NCI-H524 (cell line): ENCODE results near the gene TGFBR3.
"Not testable (repeated sequence)": the region's sequence is repeated elsewhere in the genome, so short reads cannot be mapped to it uniquely, and the experiment has no call there.

Source experiments
- DNase-seq, 2 experiments: peaks; one replicate each; lab custom pipeline; 2025; lab: John Stamatoyannopoulos, UW

TGFBR3 gene

GRCh38 chr1:91883470-91883869 lies 2.5 kb downstream of the TGFBR3 start:
- peak in 1 of 2 experiments; percentile 26 for DNase-seq

- no peak for DNase-seq
Measured at GRCh38 chr1:91881280-91881679, 4.7 kb downstream of the TGFBR3 start.

GRCh38 chr1:91879733-91880132 lies 6.2 kb downstream of the TGFBR3 start:
- peak in 1 of 2 experiments; percentile 2 for DNase-seq

- no peak for DNase-seq
Measured at GRCh38 chr1:91877574-91878208, 8.3 kb downstream of the TGFBR3 start.

GRCh38 chr1:91876781-91877573 lies 9.0 kb downstream of the TGFBR3 start:
- no peak for DNase-seq

GRCh38 chr1:91876040-91876470 lies 9.9 kb downstream of the TGFBR3 start:
- no peak for DNase-seq

- DNase-seq: no peak
Measured at GRCh38 chr1:91874167-91874566, 11.8 kb downstream of the TGFBR3 start.

GRCh38 chr1:91872559-91873081 lies 13.3 kb downstream of the TGFBR3 start:
- DNase-seq: no peak

GRCh38 chr1:91872000-91872399 lies 14.0 kb downstream of the TGFBR3 start:
- DNase-seq: peak in 1 of 2 experiments; percentile 69

- DNase-seq: no peak
Measured at GRCh38 chr1:91870322-91870721, 15.6 kb downstream of the TGFBR3 start.

GRCh38 chr1:91866425-91866824 lies 19.5 kb downstream of the TGFBR3 start:
- no peak for DNase-seq

- DNase-seq: peak; percentile 50 to 72
Measured at GRCh38 chr1:91864017-91864700, 21.8 kb downstream of the TGFBR3 start.

- no peak for DNase-seq
Measured at GRCh38 chr1:91863498-91863897, 22.5 kb downstream of the TGFBR3 start.

- no peak for DNase-seq
Measured at GRCh38 chr1:91862120-91862519, 23.8 kb downstream of the TGFBR3 start.

- DNase-seq: no peak
Measured at GRCh38 chr1:91857557-91858239, 28.3 kb downstream of the TGFBR3 start.

- no peak for DNase-seq
Measured at GRCh38 chr1:91856996-91857395, 29.0 kb downstream of the TGFBR3 start.

GRCh38 chr1:91854852-91855534 lies 31.0 kb downstream of the TGFBR3 start:
- peak in 1 of 2 experiments; percentile 10 for DNase-seq

- DNase-seq: no peak
Measured at GRCh38 chr1:91853397-91853796, 32.6 kb downstream of the TGFBR3 start.

- not testable (repeated sequence) for DNase-seq
Measured at GRCh38 chr1:91852011-91852410, 33.9 kb downstream of the TGFBR3 start.

GRCh38 chr1:91851130-91852010 lies 34.6 kb downstream of the TGFBR3 start:
- no peak for DNase-seq
